NCI-H2196 treated with DMSO at 0.1 percent for 48 hours (cell line): ENCODE results near the gene ZNF609.
"Not testable (repeated sequence)": the region's sequence is repeated elsewhere in the genome, so short reads cannot be mapped to it uniquely, and the experiment has no call there.

Experiments used
- DNase-seq: peaks from one replicate; lab custom pipeline; 2025; ENCODE audit not compliant: unreplicated experiment; lab: John Stamatoyannopoulos, UW

The ZNF609 gene

GRCh38 chr15:64580696-64581407, 120.5 kb downstream of the ZNF609 start:
- no peak for DNase-seq

DNA sequence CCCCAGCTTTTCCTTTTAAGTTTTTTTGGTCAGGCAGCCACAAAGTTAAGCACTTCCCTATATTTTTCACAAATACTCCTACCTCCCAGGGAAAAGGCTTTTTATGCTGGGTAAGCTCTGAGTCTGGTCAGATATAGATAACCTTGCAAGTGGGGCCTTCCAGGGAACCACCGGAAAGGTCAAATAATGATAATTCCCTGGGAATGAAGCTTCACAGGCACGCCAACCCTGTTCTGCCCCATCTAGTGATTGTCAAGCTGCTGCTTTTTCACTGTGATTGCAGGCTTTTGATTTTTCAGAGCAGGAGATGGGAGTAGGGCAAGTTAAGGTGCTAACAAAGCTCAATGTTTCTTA, 121.0 kb downstream of the ZNF609 start:
- no peak for DNase-seq

DNA sequence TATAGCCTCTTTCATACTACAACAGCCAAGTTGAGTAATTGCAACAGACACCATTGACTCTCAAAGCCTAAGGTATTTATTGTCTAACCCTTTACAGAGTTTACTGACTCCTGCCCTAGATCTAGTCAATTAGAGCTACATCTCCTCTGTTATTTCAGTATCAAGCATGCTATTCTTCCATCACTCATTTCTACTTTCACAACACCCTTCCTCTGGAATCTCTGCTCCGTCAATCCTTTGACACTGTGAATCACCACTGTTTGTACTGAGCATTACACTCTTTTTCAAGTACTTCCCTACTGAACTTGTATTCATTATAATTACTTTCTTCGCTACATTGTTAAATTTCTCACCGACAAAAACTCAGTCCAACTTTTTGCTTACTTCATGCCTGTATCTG, 121.8 kb downstream of the ZNF609 start:
- no peak for DNase-seq

DNA sequence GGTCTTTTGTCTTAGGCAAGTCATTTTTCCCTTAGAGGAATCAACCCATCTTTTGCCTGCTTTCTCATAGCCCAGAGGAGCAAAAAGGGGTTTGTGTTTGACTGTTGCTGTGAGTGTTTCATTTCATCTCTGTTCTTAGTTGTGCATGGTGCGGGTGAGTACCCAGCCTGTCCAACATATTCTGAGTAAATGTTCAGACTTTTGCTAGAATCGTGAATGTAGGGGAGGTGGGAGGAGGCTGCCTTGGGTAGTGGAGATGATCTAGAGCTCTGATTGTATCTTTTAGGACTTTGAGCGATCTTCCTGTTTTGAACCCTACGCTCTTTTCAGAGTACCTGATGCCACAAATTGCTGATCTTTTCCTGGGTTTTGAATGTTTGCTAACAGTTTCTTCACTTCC, 123.1 kb downstream of the ZNF609 start:
- DNase-seq, result no peak

DNA sequence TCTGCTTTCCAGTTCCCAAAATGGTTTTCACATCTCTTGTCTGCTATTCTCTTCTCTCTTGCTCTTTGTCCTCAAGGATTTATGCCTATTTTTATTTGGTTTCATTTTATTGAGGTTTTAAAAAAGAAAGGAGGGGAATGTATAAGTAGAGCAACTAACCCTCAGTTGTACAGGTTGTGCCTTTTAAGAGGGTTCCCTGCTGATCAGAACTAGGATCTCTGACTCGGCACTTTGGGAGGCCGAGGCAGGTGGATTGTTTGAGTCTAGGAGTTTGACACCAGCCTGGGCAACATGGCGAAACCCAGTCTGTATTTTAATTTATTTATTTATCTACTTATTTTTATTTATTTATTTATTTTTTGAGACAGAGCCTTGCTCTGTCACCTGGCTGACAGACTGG, 123.6 kb downstream of the ZNF609 start:
- no peak for DNase-seq

DNA sequence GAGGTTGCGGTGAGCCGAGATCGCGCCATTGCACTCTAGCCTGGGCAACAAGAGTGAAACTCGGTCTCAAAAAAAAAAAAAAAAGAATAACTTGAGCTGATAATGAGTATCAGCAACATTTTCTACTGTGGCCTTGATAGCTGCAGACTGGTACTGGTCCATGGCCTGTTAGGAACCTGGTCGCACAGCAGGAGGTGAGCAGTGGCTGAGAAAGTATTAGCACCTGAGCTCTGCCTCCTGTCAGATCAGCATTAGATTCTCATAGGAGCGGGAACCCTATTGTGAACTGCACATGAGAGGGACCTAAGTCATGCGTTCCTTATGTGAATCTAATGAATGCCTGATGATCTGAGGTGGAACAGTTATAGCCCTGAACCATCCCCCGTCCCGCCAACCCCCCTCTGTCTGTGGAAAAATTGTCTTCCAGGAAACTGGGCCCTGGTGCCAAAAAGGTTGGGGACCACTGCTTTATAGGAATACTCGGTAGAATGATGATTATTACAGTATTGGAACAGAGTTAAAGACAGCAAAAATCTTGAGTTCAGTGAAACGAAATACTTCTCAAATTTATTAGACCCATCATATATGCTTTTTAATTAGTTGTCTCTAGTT, 126.0 kb downstream of the ZNF609 start:
- no peak for DNase-seq

- no peak for DNase-seq
Measured at GRCh38 chr15:64586984-64587383, 126.6 kb downstream of the ZNF609 start.

DNA sequence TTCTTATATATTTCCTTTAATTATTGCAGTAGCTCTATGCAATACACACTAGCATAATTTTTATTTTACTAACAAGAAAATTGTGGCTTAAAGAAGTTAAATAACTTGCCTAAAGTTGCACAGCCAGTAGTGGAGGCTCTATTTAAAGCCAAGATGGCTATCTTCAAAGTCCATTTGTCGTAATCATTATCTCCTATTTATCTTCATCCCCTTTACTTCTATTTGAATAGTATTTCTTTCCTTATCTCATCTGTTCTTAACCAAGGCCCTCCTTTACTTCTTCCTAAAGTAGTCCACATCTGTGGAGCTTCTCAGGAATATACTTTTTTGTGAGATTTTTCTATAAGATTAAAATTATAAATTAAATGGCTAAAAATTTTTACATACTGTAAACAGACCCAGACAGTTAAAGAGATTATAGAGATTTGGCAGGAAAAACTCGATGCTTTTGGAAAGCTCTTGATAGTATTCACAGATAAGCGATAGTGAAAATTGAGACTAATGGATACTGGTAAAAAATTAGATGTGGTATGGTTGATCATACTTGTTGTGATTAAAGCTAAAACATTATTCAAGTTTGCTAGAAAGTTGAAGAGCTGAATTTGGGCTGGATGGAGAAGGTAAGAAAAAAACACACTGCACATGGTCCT, 129.2 kb downstream of the ZNF609 start:
- no peak for DNase-seq

- DNase-seq, result not testable (repeated sequence)
Measured at GRCh38 chr15:64592845-64593244, 132.5 kb downstream of the ZNF609 start.

DNA sequence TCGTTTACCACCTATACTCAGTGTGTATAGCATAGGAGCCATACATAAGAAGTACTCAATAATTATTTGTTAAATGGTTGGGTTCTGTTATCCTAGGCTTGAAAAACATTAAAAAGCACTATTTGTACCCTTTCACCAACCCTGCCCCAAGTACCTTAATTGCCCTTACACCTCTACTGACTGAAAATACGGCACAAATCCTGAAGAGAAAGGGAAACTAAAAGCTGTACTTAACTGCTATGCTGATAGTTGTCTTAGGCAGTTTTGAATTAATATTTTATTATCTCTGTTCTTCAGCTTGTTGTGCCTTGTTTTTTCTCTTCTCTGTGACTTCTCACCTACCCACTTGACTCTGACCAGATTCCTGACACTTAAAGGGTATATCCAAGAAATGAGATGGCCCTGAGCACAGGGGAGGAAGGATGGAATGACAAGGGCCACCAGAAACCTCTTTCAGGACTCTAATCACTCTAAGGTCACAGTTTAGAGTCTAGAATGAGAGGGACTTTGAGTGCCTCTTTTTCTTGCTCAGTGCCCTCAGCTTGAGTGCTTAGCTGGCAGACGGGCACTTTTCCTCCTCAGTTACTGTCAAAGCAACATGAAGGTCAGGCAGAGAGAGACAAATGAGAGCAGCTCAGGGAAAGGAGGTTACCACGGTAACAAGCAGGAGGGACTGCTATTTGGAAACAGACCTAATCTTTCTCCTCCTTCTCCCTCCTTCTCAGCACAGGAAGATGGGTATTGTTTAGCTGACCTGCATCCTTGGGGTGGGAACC, 136.5 kb downstream of the ZNF609 start:
- peak; percentile 46 for DNase-seq

DNA sequence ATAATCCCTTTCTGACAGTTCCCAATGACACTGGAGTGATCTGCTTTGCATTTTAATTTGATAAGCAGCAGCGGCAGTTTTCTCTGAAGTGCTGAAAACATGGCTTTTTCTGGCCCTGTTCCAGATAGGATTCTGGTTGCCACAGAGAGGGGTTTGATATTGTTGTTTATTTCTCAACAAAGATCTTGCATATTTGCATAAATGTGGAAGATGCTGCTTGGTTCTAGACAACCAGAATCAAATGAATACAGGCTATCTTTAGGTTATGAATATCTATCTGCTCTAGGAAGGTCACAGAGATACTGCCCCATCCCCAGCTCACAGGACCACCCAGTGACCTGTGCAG, 137.1 kb downstream of the ZNF609 start:
- no peak for DNase-seq

- DNase-seq, result no peak
Measured at GRCh38 chr15:64599226-64599625, 138.8 kb downstream of the ZNF609 start.

GRCh38 chr15:64599716-64600115, 139.3 kb downstream of the ZNF609 start:
- DNase-seq, result no peak

GRCh38 chr15:64600794-64601193, 140.4 kb downstream of the ZNF609 start:
- DNase-seq, result no peak

DNA sequence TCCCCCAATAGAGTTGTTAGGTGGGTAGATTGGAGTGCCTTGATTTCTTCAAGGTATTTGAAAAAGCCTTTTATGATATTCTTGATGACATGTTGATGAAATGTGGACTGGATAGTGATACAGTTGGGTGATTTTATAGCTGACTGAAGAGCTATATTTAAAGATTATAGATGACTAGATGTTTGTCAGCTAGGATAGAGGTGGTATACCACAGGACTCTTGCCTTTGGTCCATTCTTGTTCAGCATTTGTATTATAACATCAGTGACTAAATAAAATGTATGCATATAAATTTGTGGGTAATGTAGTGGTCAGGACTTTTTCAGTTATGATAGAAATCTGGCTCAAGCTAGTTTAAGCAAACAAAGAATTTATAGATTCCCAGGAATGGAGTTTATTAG, 143.9 kb downstream of the ZNF609 start:
- no peak for DNase-seq

DNA sequence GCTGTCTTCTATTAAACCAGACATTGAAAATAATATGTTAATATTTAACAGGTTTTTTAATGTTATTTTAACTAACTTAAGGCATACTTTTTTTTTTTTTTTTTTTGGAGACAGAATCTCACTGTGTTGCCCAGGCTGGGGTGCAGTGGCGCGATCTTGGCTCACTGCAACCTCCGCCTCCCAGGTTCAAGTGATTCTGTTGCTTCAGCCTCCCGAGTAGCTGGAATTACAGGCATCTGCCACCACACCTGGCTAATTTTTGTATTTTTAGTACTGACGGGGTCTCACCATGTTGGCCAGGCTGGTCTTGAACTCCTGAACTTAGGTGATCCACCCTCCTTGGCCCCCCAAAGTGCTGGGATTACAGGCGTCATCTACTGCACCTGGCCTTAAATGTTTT, 147.0 kb downstream of the ZNF609 start:
- not testable (repeated sequence) for DNase-seq

GRCh38 chr15:64610257-64610919, 150.0 kb downstream of the ZNF609 start:
- no peak for DNase-seq

- no peak for DNase-seq
Measured at GRCh38 chr15:64611085-64611725, 150.8 kb downstream of the ZNF609 start.

DNA sequence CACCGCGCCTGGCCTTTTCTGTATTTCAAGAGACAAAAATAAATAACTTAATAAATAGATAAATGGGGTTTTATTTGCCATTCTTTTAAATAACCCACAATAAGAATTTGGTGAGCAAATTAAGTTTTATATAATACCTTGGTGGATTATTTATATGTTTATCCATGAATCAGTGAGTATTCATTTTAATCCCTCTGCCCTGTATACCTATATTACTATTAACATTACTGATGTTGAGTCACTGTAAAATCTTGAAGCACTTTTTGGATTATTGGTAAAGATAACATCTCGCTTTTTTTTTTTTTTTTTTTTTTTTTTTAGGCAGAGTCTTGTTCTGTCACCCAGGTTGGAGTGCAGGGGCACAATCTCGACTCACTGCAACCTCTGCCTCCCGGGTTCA, 154.1 kb downstream of the ZNF609 start:
- DNase-seq, result no peak

GRCh38 chr15:64617727-64618126, 157.3 kb downstream of the ZNF609 start:
- DNase-seq, result no peak

GRCh38 chr15:64618138-64618537, 157.8 kb downstream of the ZNF609 start:
- DNase-seq, result no peak
